Measurements from ENCODE around the gene OPN1SW. TPM values are rescaled to one million over a fixed set of nuclear protein-coding genes. Genes with fewer than 3 reads are reported as not detected.

Gene OPN1SW
- total and polyA plus RNA-seq, 3 donors from 2014 or later = not detected

DNA sequence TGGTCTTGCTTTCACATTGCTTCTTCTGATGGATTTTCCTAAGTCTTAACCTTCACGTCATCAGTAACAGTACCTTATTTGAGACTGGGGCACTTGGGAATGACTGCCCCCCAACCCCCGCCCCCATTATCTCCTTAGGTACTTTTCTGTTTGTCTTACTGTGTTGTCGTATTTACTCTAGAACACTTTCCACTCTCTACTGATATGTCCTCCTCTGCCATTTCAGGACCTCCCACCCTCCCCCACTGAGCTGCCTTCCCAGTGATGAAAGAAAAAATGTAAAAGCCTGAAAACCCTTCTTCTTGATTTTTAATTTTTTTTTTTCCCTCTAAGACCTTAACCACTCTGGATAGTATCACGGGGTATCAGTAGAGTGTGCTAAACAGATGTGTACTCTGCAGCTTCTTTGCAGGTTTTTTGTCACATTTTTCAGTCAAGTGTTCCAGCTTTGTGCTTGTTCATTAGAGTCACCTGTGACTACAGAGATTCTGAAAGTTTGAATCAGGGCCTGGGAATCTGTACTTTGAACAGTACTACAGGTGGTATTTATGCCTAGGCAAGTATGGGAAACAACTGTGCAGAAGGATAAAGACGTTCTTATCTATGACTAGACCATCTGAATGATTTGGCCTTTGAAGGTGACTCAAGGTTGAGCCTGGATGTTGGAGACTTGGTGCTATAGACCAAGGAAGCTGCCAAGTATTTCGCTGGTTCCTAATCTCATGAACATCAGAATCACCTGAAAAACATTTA, 28.1 kb downstream of the OPN1SW start:
- intact Hi-C loops (cut with DNase I; ENCODE audit: low total_unique reads) = no loop called here
- WGBS, 2 donors = 83 to 84% methylated on average over 6 of the region's 6 CpGs
- TF ChIP-seq POLR2A (IDR thresholded peaks at IDR 0.05) (no peak), CTCF (IDR thresholded peaks at IDR 0.05) (no peak)

GRCh38 chr7:128745706-128746105, 29.9 kb downstream of the OPN1SW start:
- intact Hi-C loops (cut with DNase I; ENCODE audit: low total_unique reads) = no loop called here
- Histone ChIP-seq H3K9me3 (no peaks in the 10 kb centered on the region), H3K27me3 (no peaks in the 10 kb centered on the region), H3K4me1 (peaks cover 11% of the 10 kb centered on the region), H3K36me3 (ENCODE audit: low read depth, missing control alignments) (no peaks in the 10 kb centered on the region), H3K4me3 (no peak overlapping the region), H3K27ac (no peak overlapping the region)
- no peak for TF ChIP-seq POLR2A (IDR thresholded peaks at IDR 0.05)
- no peak for TF ChIP-seq CTCF (IDR thresholded peaks at IDR 0.05)
- no peak for DNase-seq
- WGBS, 2 donors = 63 to 75% methylated on average over 1 of the region's 1 CpG

More for the DNA sequence above, 28.1 kb downstream of the OPN1SW start:
- no peak for DNase-seq
- no peak overlapping the region for H3K27ac ChIP-seq
- peaks cover 4% of the 10 kb centered on the region for H3K4me1 ChIP-seq
- no peaks in the 10 kb centered on the region for H3K9me3 ChIP-seq
- H3K27me3 ChIP-seq = no peaks in the 10 kb centered on the region
- H3K4me3 ChIP-seq = no peak overlapping the region
- H3K36me3 ChIP-seq (ENCODE audit: low read depth, missing control alignments) = no peaks in the 10 kb centered on the region

DNA sequence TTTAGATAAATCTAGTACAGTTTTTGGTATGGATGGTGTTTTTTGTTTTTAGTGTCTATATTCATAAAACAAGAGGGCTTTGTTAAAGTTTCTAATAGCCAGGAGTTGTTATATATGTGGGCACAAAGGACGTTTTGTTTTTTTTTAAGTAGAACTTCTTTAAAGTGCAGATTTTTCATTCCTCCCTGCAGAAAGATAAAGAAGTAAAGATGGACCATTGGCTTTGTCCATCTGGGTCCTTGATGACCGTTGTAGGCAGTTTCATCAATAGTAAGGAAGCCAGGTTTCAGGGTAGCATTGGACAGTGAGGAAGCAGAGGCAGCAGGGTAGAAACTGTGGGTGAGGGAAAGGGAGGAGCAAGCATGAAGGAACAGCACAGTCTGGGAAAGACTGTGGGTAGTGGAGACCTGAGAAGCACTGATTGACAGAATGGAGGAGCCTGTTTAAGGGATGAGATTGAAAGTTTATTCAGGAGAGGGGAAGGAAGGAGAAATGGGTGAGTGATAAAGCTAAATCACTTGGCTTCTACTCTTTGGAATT, 31.2 kb downstream of the OPN1SW start:
- Histone ChIP-seq H3K9me3 (no peaks in the 10 kb centered on the region), H3K4me1 (peaks cover 18% of the 10 kb centered on the region), H3K27me3 (no peaks in the 10 kb centered on the region), H3K4me3 (no peak overlapping the region), H3K36me3 (ENCODE audit: low read depth, missing control alignments) (no peaks in the 10 kb centered on the region), H3K27ac (no peak overlapping the region)
- intact Hi-C loops (cut with DNase I; ENCODE audit: low total_unique reads) = no loop called here
- WGBS, 2 donors = 56 to 64% methylated on average over 2 of the region's 2 CpGs
- no peak for TF ChIP-seq POLR2A (IDR thresholded peaks at IDR 0.05)
- no peak for TF ChIP-seq CTCF (IDR thresholded peaks at IDR 0.05)
- no peak for DNase-seq

DNA sequence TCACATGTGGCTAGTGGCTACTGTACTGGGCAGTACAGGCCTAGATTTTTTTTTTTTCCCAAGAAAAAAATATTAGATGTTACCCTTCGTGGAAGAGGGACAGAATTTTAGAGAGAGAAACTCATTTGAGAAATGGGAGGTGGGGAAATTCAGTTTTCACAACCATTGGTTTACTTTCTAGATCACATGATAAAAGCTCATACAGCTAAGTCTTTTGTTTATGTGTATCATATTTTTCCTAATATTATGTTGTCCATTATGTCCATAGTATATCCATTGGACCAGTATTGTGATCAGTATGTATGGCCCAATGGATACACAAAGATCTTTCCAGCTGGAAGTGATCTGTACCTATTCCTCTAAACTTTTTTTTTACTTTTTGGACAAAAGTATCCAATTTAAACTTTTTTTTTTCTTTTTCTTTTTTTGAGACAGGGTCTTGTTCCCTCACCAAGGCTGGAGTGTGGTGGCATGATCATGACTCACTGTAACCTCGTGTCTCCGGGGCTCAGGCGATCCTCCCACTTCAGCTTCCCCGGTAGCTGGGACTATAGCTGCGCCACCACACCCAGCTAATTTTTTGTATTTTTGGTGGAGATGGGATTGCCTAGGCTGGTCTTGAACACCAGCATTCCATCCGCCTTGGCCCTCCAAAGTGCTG, 32.4 kb downstream of the OPN1SW start:
- intact Hi-C loops (cut with DNase I; ENCODE audit: low total_unique reads) = no loop called here
- 80 to 84% methylated on average over 7 of the region's 7 CpGs for WGBS, 2 donors
- TF ChIP-seq POLR2A (IDR thresholded peaks at IDR 0.05) = no peak
- TF ChIP-seq CTCF (IDR thresholded peaks at IDR 0.05) = no peak
- H3K36me3 ChIP-seq (ENCODE audit: low read depth, missing control alignments) = no peaks in the 10 kb centered on the region
- no peak for DNase-seq
- no peaks in the 10 kb centered on the region for H3K9me3 ChIP-seq
- H3K4me1 ChIP-seq = peaks cover 21% of the 10 kb centered on the region
- no peak overlapping the region for H3K27ac ChIP-seq
- H3K4me3 ChIP-seq = no peak overlapping the region
- H3K27me3 ChIP-seq = no peaks in the 10 kb centered on the region

Data from testis (tissue), 3 donors.